Measurements from ENCODE around the gene IFI6. TPM values are rescaled to one million over a fixed set of nuclear protein-coding genes. Genes with fewer than 3 reads are reported as not detected.

IFI6 gene
- total RNA-seq, 4 donors from 2014 or later = 28.2 to 79.3 (median 69.4) TPM

GRCh38 chr1:27689423-27690173 lies 17.6 kb upstream of the IFI6 start:
- Histone ChIP-seq H3K9me3 (no peaks in the 10 kb centered on the region), H3K36me3 (no peaks in the 10 kb centered on the region), H3K27me3 (no peaks in the 10 kb centered on the region), H3K4me3 (no peak overlapping the region), H3K4me1 (peaks cover 0 to 16% (median 0%) of the 10 kb centered on the region in 4 donors), H3K27ac (peak overlapping the region in 2 of 4 donors; percentile 11 to 15)
- WGBS, 2 donors = 27 to 37% methylated on average over 4 of the region's 4 CpGs
- no peak for DNase-seq (ENCODE audit: low spot score in 2 of 2)
- no peak for TF ChIP-seq POLR2A (IDR thresholded peaks at IDR 0.05)
- no peak for TF ChIP-seq EP300 (IDR thresholded peaks at IDR 0.05)
- TF ChIP-seq CTCF (IDR thresholded peaks at IDR 0.05) = no peak

GRCh38 chr1:27687906-27688305 lies 15.9 kb upstream of the IFI6 start:
- TF ChIP-seq POLR2A (IDR thresholded peaks at IDR 0.05) = no peak
- TF ChIP-seq EP300 (IDR thresholded peaks at IDR 0.05) = no peak
- no peak for TF ChIP-seq CTCF (IDR thresholded peaks at IDR 0.05)
- no peak overlapping the region for H3K27ac ChIP-seq
- no peaks in the 10 kb centered on the region for H3K9me3 ChIP-seq
- WGBS, 2 donors = 84 to 92% methylated on average over 5 of the region's 5 CpGs
- DNase-seq (ENCODE audit: low spot score in 2 of 2) = no peak
- peaks cover 0 to 16% (median 0%) of the 10 kb centered on the region in 4 donors for H3K4me1 ChIP-seq
- H3K4me3 ChIP-seq = no peak overlapping the region
- H3K27me3 ChIP-seq = no peaks in the 10 kb centered on the region
- no peaks in the 10 kb centered on the region for H3K36me3 ChIP-seq

GRCh38 chr1:27686223-27686990 lies 14.4 kb upstream of the IFI6 start:
- no peaks in the 10 kb centered on the region for H3K27me3 ChIP-seq
- TF ChIP-seq CTCF (IDR thresholded peaks at IDR 0.05) = no peak
- no peak for TF ChIP-seq EP300 (IDR thresholded peaks at IDR 0.05)
- no peak for TF ChIP-seq POLR2A (IDR thresholded peaks at IDR 0.05)
- WGBS, 2 donors = 45 to 67% methylated on average over 12 to 21 of the region's 21 CpGs

GRCh38 chr1:27684176-27684575 lies 12.2 kb upstream of the IFI6 start:
- H3K9me3 ChIP-seq = peaks cover 0 to 25% (median 4%) of the 10 kb centered on the region in 4 donors
- DNase-seq (ENCODE audit: low spot score in 2 of 2) = no peak
- 84% methylated on average over 2 of the region's 2 CpGs for whole genome bisulfite sequencing, 2 donors
- TF ChIP-seq EP300 (IDR thresholded peaks at IDR 0.05) (no peak), POLR2A (IDR thresholded peaks at IDR 0.05) (no peak), CTCF (IDR thresholded peaks at IDR 0.05) (no peak)
- H3K27me3 ChIP-seq = no peaks in the 10 kb centered on the region
- no peak overlapping the region for H3K27ac ChIP-seq
- H3K4me3 ChIP-seq = no peak overlapping the region
- H3K36me3 ChIP-seq = no peaks in the 10 kb centered on the region
- peaks cover 0 to 6% (median 0%) of the 10 kb centered on the region in 4 donors for H3K4me1 ChIP-seq

More at GRCh38 chr1:27686223-27686990, 14.4 kb upstream of the IFI6 start:
- Histone ChIP-seq H3K4me1 (peaks cover 0 to 16% (median 0%) of the 10 kb centered on the region in 4 donors), H3K36me3 (no peaks in the 10 kb centered on the region), H3K9me3 (peaks cover 0 to 11% (median under 1%) of the 10 kb centered on the region in 4 donors), H3K27ac (no peak overlapping the region), H3K4me3 (no peak overlapping the region)
- DNase-seq (ENCODE audit: low spot score in 2 of 2) = no peak
